IMR-90 (cell line): Measurements from ENCODE around the gene PRTFDC1. TPM values are rescaled to one million over a fixed set of nuclear protein-coding genes. Genes with fewer than 3 reads are reported as not detected.

Experiments used
- ATAC-seq: fragments of 200-7000 bp; cut with Tn5 transposase; 2 replicates; pipeline ENCODE4 v1.9.1; 2020; ENCODE audit warnings: low read depth, mild to moderate bottlenecking, moderate library complexity
- BruUV-seq: library from RNA; stranded (reverse); fragments of 400-500 nt; replicated peaks from 2 replicates; lab custom pipeline; 2021; lab: Mats Ljungman, UMichigan
- CTCF ChIA-PET: fragments of 300-600 bp; formaldehyde crosslinking; extraction: SDS; loops from one replicate; lab custom pipeline; 2021; ENCODE audit warnings: antibody characterized with exemption; lab: Yijun Ruan, JAX
- POLR2A ChIA-PET: fragments of 300-600 bp; sonication (Branson Sonifier 250); formaldehyde crosslinking; loops from one replicate; lab custom pipeline; 2022; ENCODE audit warnings: antibody characterized with exemption; ENCODE audit not compliant: unreplicated experiment; lab: Charles Lee
- DNase-seq: peaks from one replicate; pipeline ENCODE4 v3.0.0; 2013
- H2AFZ ChIP-seq: replicated peaks from 2 replicates; pipeline ENCODE3; 2013; ENCODE audit warnings: low read length, mild to moderate bottlenecking; ENCODE audit not compliant: poor library complexity
- H2AK5ac ChIP-seq: 2 replicates; pipeline ENCODE4 v1.6.1; 2013; ENCODE audit warnings: low read depth, low read length, inconsistent platforms
- H2AK9ac ChIP-seq: replicated peaks from 2 replicates; pipeline ENCODE3; 2013; ENCODE audit warnings: mild to moderate bottlenecking, low read depth, low read length, moderate library complexity; ENCODE audit not compliant: poor library complexity
- H2BK120ac ChIP-seq: 2 replicates; pipeline ENCODE4 v1.6.1; 2013; ENCODE audit warnings: low read depth, low read length, inconsistent platforms
- H2BK15ac ChIP-seq: 3 replicates; pipeline ENCODE4 v1.6.1; 2013; ENCODE audit warnings: low read depth, low read length, inconsistent platforms
- H2BK20ac ChIP-seq: 2 replicates; pipeline ENCODE4 v1.6.1; 2013; ENCODE audit warnings: low read depth, mild to moderate bottlenecking, inconsistent platforms, low read length, moderate library complexity
- H2BK5ac ChIP-seq: 2 replicates; pipeline ENCODE4 v1.6.1; 2013; ENCODE audit warnings: mild to moderate bottlenecking, low read depth, low read length, inconsistent platforms; ENCODE audit not compliant: poor library complexity, severe bottlenecking
- H3K14ac ChIP-seq: replicated peaks from 2 replicates; pipeline ENCODE4 v1.6.1; 2013; ENCODE audit warnings: low read depth, low read length, inconsistent platforms
- H3K18ac ChIP-seq: 2 replicates; pipeline ENCODE4 v1.6.1; 2013; ENCODE audit warnings: low read depth, low read length, control low read depth
- H3K23ac ChIP-seq: 2 replicates; pipeline ENCODE4 v1.6.1; 2013; ENCODE audit warnings: low read depth, low read length, inconsistent platforms
- H3K27ac ChIP-seq: 2 replicates; pipeline ENCODE4 v1.5.1; 2013; ENCODE audit warnings: mild to moderate bottlenecking, control low read depth, low read length; ENCODE audit not compliant: insufficient read depth
- H3K27me3 ChIP-seq: 2 replicates; pipeline ENCODE4 v1.6.1; 2013; ENCODE audit warnings: low read length; ENCODE audit not compliant: control insufficient read depth, insufficient read depth
- H3K36me3 ChIP-seq: 2 replicates; pipeline ENCODE4 v1.6.1; 2013; ENCODE audit warnings: low read length, mixed read lengths; ENCODE audit not compliant: control insufficient read depth, insufficient read depth
- H3K4ac ChIP-seq: 2 replicates; pipeline ENCODE4 v1.6.1; 2013; ENCODE audit warnings: low read depth, low read length, inconsistent platforms
- H3K4me1 ChIP-seq: 2 replicates; pipeline ENCODE4 v1.6.1; 2013; ENCODE audit warnings: low read length, mixed read lengths; ENCODE audit not compliant: control insufficient read depth, insufficient read depth
- H3K4me2 ChIP-seq: 2 replicates; pipeline ENCODE4 v1.6.1; 2013; ENCODE audit warnings: low read depth, mild to moderate bottlenecking, control low read depth, low read length, moderate library complexity
- H3K4me3 ChIP-seq: 2 replicates; pipeline ENCODE4 v1.5.1; 2013; ENCODE audit warnings: low read depth, mild to moderate bottlenecking, control low read depth, low read length, moderate library complexity; ENCODE audit not compliant: insufficient read depth
- H3K56ac ChIP-seq: 2 replicates; pipeline ENCODE4 v1.6.1; 2013; ENCODE audit warnings: low read length, inconsistent platforms; ENCODE audit not compliant: insufficient read depth; ENCODE audit errors: extremely low read depth
- H3K79me1 ChIP-seq, 2 experiments: 2 replicates each; pipeline ENCODE4 v1.6.1; 2013; ENCODE audit warnings: low read length in 2 of 2, inconsistent platforms in 1 of 2, low read depth in 1 of 2
- H3K9ac ChIP-seq: 2 replicates; pipeline ENCODE4 v1.6.1; 2013; ENCODE audit warnings: low read depth, low read length, control low read depth
- H3K9me1 ChIP-seq: 2 replicates; pipeline ENCODE4 v1.6.1; 2013; ENCODE audit warnings: low read length, inconsistent platforms; ENCODE audit not compliant: insufficient read depth
- H3K9me3 ChIP-seq: 2 replicates; pipeline ENCODE4 v1.6.1; 2013; ENCODE audit warnings: low read length; ENCODE audit not compliant: control insufficient read depth, insufficient read depth
- H4K20me1 ChIP-seq: 2 replicates; pipeline ENCODE4 v1.6.1; 2013; ENCODE audit warnings: low read length, inconsistent platforms; ENCODE audit not compliant: insufficient read depth
- H4K5ac ChIP-seq: 2 replicates; pipeline ENCODE4 v1.6.1; 2013; ENCODE audit warnings: mild to moderate bottlenecking, low read depth, low read length, control low read depth
- H4K8ac ChIP-seq, 2 experiments: 2 replicates each; pipeline ENCODE4 v1.6.1; 2013; ENCODE audit warnings: low read depth in 2 of 2, low read length in 2 of 2, control low read depth in 1 of 2, inconsistent platforms in 1 of 2
- H4K91ac ChIP-seq: 2 replicates; pipeline ENCODE4 v1.6.1; 2013; ENCODE audit warnings: low read depth, low read length, inconsistent platforms; ENCODE audit not compliant: insufficient read depth
- BHLHE40 ChIP-seq: fragments of 150-350 bp; IDR thresholded peaks from 2 replicates; pipeline ENCODE4 v1.6.1; 2016; ENCODE audit warnings: mild to moderate bottlenecking, low read depth, low read length
- CHD1 ChIP-seq: IDR thresholded peaks from 2 replicates; pipeline ENCODE4 v1.6.1; 2012; ENCODE audit warnings: low read depth, low read length, improper control_type of control experiment
- CTCF ChIP-seq: conservative IDR thresholded peaks from 2 replicates; pipeline ENCODE4 v1.5.1; 2012; ENCODE audit warnings: mild to moderate bottlenecking, low read depth, low read length, improper control_type of control experiment
- FOS ChIP-seq: fragments of 150-350 bp; IDR thresholded peaks from 2 replicates; pipeline ENCODE4 v1.6.1; 2016; ENCODE audit warnings: low read depth, low read length
- MAFK ChIP-seq: IDR thresholded peaks from 2 replicates; pipeline ENCODE4 v1.6.1; 2012; ENCODE audit warnings: low read depth, low read length, improper control_type of control experiment
- MAZ ChIP-seq: IDR thresholded peaks from 2 replicates; pipeline ENCODE4 v1.6.1; 2012; ENCODE audit warnings: low read depth, mild to moderate bottlenecking, low read length, improper control_type of control experiment, moderate library complexity, borderline replicate concordance
- MXI1 ChIP-seq: IDR thresholded peaks from 2 replicates; pipeline ENCODE4 v1.6.1; 2012; ENCODE audit warnings: low read depth, mild to moderate bottlenecking, low read length, moderate library complexity, borderline replicate concordance
- NFE2L2 ChIP-seq: fragments of 150-350 bp; IDR thresholded peaks from 2 replicates; pipeline ENCODE4 v1.6.1; 2016; ENCODE audit warnings: low read depth, mild to moderate bottlenecking, low read length
- POLR2A ChIP-seq: IDR thresholded peaks from 2 replicates; pipeline ENCODE4 v1.6.1; 2012; ENCODE audit warnings: mild to moderate bottlenecking, low read depth, low read length
- RAD21 ChIP-seq: IDR thresholded peaks from 2 replicates; pipeline ENCODE4 v1.6.1; 2012; ENCODE audit warnings: low read length, improper control_type of control experiment
- RCOR1 ChIP-seq: IDR thresholded peaks from 2 replicates; pipeline ENCODE4 v1.6.1; 2012; ENCODE audit warnings: mild to moderate bottlenecking, low read length, improper control_type of control experiment; ENCODE audit not compliant: insufficient replicate concordance
- RFX5 ChIP-seq: IDR thresholded peaks from 2 replicates; pipeline ENCODE4 v1.8.0; 2012; ENCODE audit warnings: low read depth, mild to moderate bottlenecking, low read length, moderate library complexity
- SMC3 ChIP-seq: fragments of 150-350 bp; IDR thresholded peaks from 2 replicates; pipeline ENCODE4 v1.6.1; 2016; ENCODE audit warnings: low read depth, mild to moderate bottlenecking, antibody characterized with exemption, low read length, moderate library complexity
- USF2 ChIP-seq: fragments of 150-350 bp; IDR thresholded peaks from 2 replicates; pipeline ENCODE4 v1.6.1; 2017; ENCODE audit warnings: mild to moderate bottlenecking, antibody characterized with exemption, low read length, low read depth
- WGBS, 2 experiments: methylation state at CpG; one replicate each; pipeline versions ENCODE4 v1.1.5 to v1.1.7; 2013; ENCODE audit warnings: missing lambda C conversion rate in 2 of 2; ENCODE audit not compliant: insufficient read length in 1 of 2; ENCODE audit errors: extremely low coverage in 2 of 2; 5-methylcytosine and 5-hydroxymethylcytosine counted together
- dilution Hi-C: fragments of 300-500 bp; cut with HindIII; formaldehyde crosslinking; loops from one replicate; pipeline ENCODE4 v1.14.3; 2018; ENCODE audit warnings: low sequenced_read_pairs; ENCODE audit not compliant: unreplicated experiment
- in situ Hi-C: fragments of 300-500 bp; cut with MboI; formaldehyde crosslinking; loops from 3 replicates; pipeline ENCODE4 v1.14.3; 2019; ENCODE audit warnings: low sequenced_read_pairs, inconsistent platforms, mixed read lengths
- intact Hi-C: fragments of 100-400 bp; cut with micrococcal nuclease; formaldehyde crosslinking; loops from 2 replicates; pipeline ENCODE4 v1.10.0; 2022
- polyA plus RNA-seq, 3 experiments: library from polyadenylated mRNA; depleted of rRNA; stranded (reverse); fragments of >200 nt; gene quantifications; 2 replicates each; pipeline ENCODE4 v1.2.3, GENCODE V29; 2012; ENCODE audit warnings: low replicate concordance in 1 of 3
- total RNA-seq: library from RNA; depleted of rRNA; stranded (reverse); fragments of >200 nt; gene quantifications from 2 replicates; pipeline ENCODE4 v1.2.3, GENCODE V29; 2012

The PRTFDC1 gene
- total and polyA plus RNA-seq, 2 of the 4 experiments (the other 2 are of a cell fraction), result 12.3 to 17.9 TPM

GRCh38 chr10:24901686-24902399 is 50.6 kb downstream of the PRTFDC1 start:
- Histone ChIP-seq H2AK5ac (peak overlapping the region; percentile 64; the same call in 1 of the 2 replicates), H3K9me1 (peaks cover 6% of the 10 kb centered on the region), H2BK120ac (peak overlapping the region; percentile 66; the same call in 1 of the 2 replicates), H3K27ac (peak overlapping the region; percentile 18; the same call in 1 of the 2 replicates), H3K4me1 (peaks cover 9% of the 10 kb centered on the region), H3K4me2 (peak overlapping the region; percentile 70), H3K18ac (peak overlapping the region; percentile 33), H3K9me3 (no peaks in the 10 kb centered on the region), H3K9ac (no peak overlapping the region), H2BK20ac (peak overlapping the region; percentile 75), H3K4ac (peak overlapping the region; percentile 52), H3K56ac (peak overlapping the region; percentile 24; the same call in 1 of the 2 replicates), H4K8ac (no peak overlapping the region), H3K79me1 (no peaks in the 10 kb centered on the region), H3K36me3 (no peaks in the 10 kb centered on the region), H2BK15ac (0 out of 3 replicates have a peak overlapping the region, but pooled peaks have one; percentile 13), H3K4me3 (no peak overlapping the region), H3K23ac (peak overlapping the region; percentile 48; the same call in 1 of the 2 replicates), H2AFZ (peak overlapping the region; percentile 87), H3K14ac (peak overlapping the region; percentile 36; the same call in 1 of the 2 replicates), H3K27me3 (no peaks in the 10 kb centered on the region), H4K91ac (peak overlapping the region; percentile 58), H4K5ac (no peak overlapping the region), H2BK5ac (peak overlapping the region; percentile 44), H2AK9ac (peak overlapping the region; percentile 59), H4K20me1 (no peaks in the 10 kb centered on the region)
- WGBS, 2 experiments, result no CpG with 5 or more reads among the region's 5 CpGs
- dilution Hi-C loops (no loop called here), in situ Hi-C loops (no loop called here), intact Hi-C loops (no loop called here)
- ChIA-PET CTCF (no interaction called here), POLR2A (interaction anchor here (0.6 to 0.7 kb wide), 2 partner anchors 256 to 579 kb away, joined by 4 to 5 read pairs; no protein-coding TSS in a partner anchor)
- BruUV-seq, result no TSS peak
- DNase-seq, result peak; percentile 98
- ATAC-seq, result peak; percentile 80
- TF ChIP-seq RAD21 (peak; percentile 29; the same call in 1 of the 2 replicates), NFE2L2 (peak; percentile 42; the same call in 1 of the 2 replicates), MAZ (peak; percentile 57; the same call in 1 of the 2 replicates), RCOR1 (no peak), CHD1 (no peak), MXI1 (no peak), POLR2A (no peak), SMC3 (peak; percentile 11; the same call in 1 of the 2 replicates), BHLHE40 (peak; percentile 38; the same call in 1 of the 2 replicates), FOS (peak; percentile 75), MAFK (peak; percentile 34), CTCF (no peak), RFX5 (no peak), USF2 (no peak)
